ENCODE data around the gene PHIP.

DNA sequence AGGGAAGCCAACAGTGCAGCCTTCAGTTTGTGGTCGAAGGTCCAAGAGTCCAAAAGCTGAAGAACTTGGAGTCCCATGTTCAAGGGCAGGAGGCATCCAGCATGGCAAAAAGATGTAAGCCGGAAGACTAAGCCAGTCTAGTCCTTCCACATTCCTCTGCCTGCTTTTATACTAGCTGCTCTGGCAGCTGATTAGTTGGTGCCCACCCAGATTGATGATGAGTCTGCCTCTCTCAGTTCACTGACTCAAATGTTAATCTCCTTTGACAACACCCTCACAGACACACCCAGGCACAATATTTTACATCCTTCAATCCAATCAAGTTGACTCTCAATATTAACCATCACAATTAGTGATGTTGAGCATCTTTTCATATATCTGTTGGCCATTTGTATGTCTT lies 23.1 kb upstream of the PHIP start:
- TF ChIP-seq GATA2 (IDR thresholded peaks at IDR 0.05; ENCODE audit: low read depth, low read length) (no peak), GATA3 (IDR thresholded peaks at IDR 0.05; ENCODE audit: low read depth, low read length) (no peak)

Data from SH-SY5Y (cell line).